ENCODE data around the gene PLEKHB1.

Gene PLEKHB1

GRCh38 chr11:73647459-73648100 is 1.2 kb downstream of the PLEKHB1 start:
- DNase-seq = peak; percentile 68

GRCh38 chr11:73648121-73648520 is 1.7 kb downstream of the PLEKHB1 start:
- no peak for DNase-seq

- no peak for DNase-seq
These were observed 2.2 kb downstream of the PLEKHB1 start for GRCh38 chr11:73648571-73649046.

GRCh38 chr11:73649206-73649605 is 2.8 kb downstream of the PLEKHB1 start:
- DNase-seq = no peak

- DNase-seq = no peak
These were observed 4.0 kb downstream of the PLEKHB1 start for GRCh38 chr11:73650400-73650799.

- DNase-seq = no peak
These were observed 4.9 kb downstream of the PLEKHB1 start for GRCh38 chr11:73651252-73651651.

GRCh38 chr11:73651661-73652045 is 5.3 kb downstream of the PLEKHB1 start:
- no peak for DNase-seq

- no peak for DNase-seq
These were observed 5.8 kb downstream of the PLEKHB1 start for GRCh38 chr11:73652046-73652730.

GRCh38 chr11:73652856-73653559 is 6.6 kb downstream of the PLEKHB1 start:
- DNase-seq = no peak

- no peak for DNase-seq
These were observed 7.6 kb downstream of the PLEKHB1 start for GRCh38 chr11:73653996-73654395.

- DNase-seq = no peak
These were observed 8.2 kb downstream of the PLEKHB1 start for GRCh38 chr11:73654482-73655021.

GRCh38 chr11:73655686-73656085 is 9.3 kb downstream of the PLEKHB1 start:
- no peak for DNase-seq

GRCh38 chr11:73656985-73657384 is 10.6 kb downstream of the PLEKHB1 start:
- DNase-seq = no peak

- DNase-seq = no peak
These were observed 13.6 kb downstream of the PLEKHB1 start for GRCh38 chr11:73659961-73660360.

GRCh38 chr11:73660497-73661034 is 14.2 kb downstream of the PLEKHB1 start:
- no peak for DNase-seq

- peak; percentile 91 for DNase-seq
These were observed 14.8 kb downstream of the PLEKHB1 start for GRCh38 chr11:73661035-73661628.

- DNase-seq = no peak
These were observed 16.2 kb downstream of the PLEKHB1 start for GRCh38 chr11:73662445-73663157.

- DNase-seq = no peak
These were observed 17.5 kb downstream of the PLEKHB1 start for GRCh38 chr11:73663604-73664495.

GRCh38 chr11:73664877-73665276 is 18.5 kb downstream of the PLEKHB1 start:
- no peak for DNase-seq

- no peak for DNase-seq
These were observed 21.5 kb downstream of the PLEKHB1 start for GRCh38 chr11:73667891-73668290.

- no peak for DNase-seq
These were observed 24.4 kb downstream of the PLEKHB1 start for GRCh38 chr11:73670808-73671207.
